HUES64 (cell line): ENCODE results near the gene NDUFA7.
A peak's percentile ranks its signal among the peaks of the same experiment; 100 is the strongest.
"Not testable (repeated sequence)": the region's sequence is repeated elsewhere in the genome, so short reads cannot be mapped to it uniquely, and the experiment has no call there.

Experiments used
- H3K27ac ChIP-seq: 2 replicates; pipeline ENCODE4 v1.7.0; 2013; ENCODE audit warnings: low read depth, low read length, inconsistent platforms
- H3K27me3 ChIP-seq: 2 replicates; pipeline ENCODE4 v1.6.1; 2013; ENCODE audit warnings: mild to moderate bottlenecking, low read length; ENCODE audit not compliant: insufficient read depth
- H3K36me3 ChIP-seq: 2 replicates; pipeline ENCODE4 v1.6.1; 2013; ENCODE audit warnings: mild to moderate bottlenecking, low read length; ENCODE audit not compliant: insufficient read depth
- H3K4me1 ChIP-seq: 2 replicates; pipeline ENCODE4 v1.6.1; 2013; ENCODE audit warnings: mild to moderate bottlenecking, low read length, moderate library complexity; ENCODE audit not compliant: insufficient read depth
- H3K4me3 ChIP-seq: 2 replicates; pipeline ENCODE4 v1.5.1; 2013; ENCODE audit warnings: mild to moderate bottlenecking, low read length, moderate library complexity
- H3K9ac ChIP-seq: 2 replicates; pipeline ENCODE4 v1.6.1; 2013; ENCODE audit warnings: mild to moderate bottlenecking, low read depth, low read length
- H3K9me3 ChIP-seq: 2 replicates; pipeline ENCODE4 v1.6.1; 2013; ENCODE audit warnings: low read depth, low read length; ENCODE audit not compliant: insufficient read depth
- WGBS: fragments of 150-250, 120-280 bp; methylation state at CpG from one replicate; pipeline ENCODE4 v1.1.7; 2013; ENCODE audit warnings: missing lambda C conversion rate; 5-methylcytosine and 5-hydroxymethylcytosine counted together

NDUFA7 gene

GRCh38 chr19:8357007-8357521 is 35.9 kb upstream of the NDUFA7 start:
- H3K4me1 ChIP-seq, result peaks cover 13% of the 10 kb centered on the region; the same call in 1 of the 2 replicates
- H3K9ac ChIP-seq, result no peak overlapping the region
- no peaks in the 10 kb centered on the region for H3K36me3 ChIP-seq
- H3K4me3 ChIP-seq, result no peak overlapping the region
- no peak overlapping the region for H3K27ac ChIP-seq
- WGBS, result 94% methylated on average over 4 of the region's 4 CpGs
- peaks cover 5% of the 10 kb centered on the region; the same call in 1 of the 2 replicates for H3K27me3 ChIP-seq
- H3K9me3 ChIP-seq, result no peaks in the 10 kb centered on the region

- no peaks in the 10 kb centered on the region for H3K9me3 ChIP-seq
- H3K4me3 ChIP-seq, result no peak overlapping the region
- no peaks in the 10 kb centered on the region for H3K36me3 ChIP-seq
- peaks cover 10% of the 10 kb centered on the region; the same call in 1 of the 2 replicates for H3K4me1 ChIP-seq
- no peak overlapping the region for H3K27ac ChIP-seq
- 86% methylated on average over 6 of the region's 6 CpGs for WGBS
- H3K9ac ChIP-seq, result no peak overlapping the region
- H3K27me3 ChIP-seq, result no peaks in the 10 kb centered on the region
Observed at GRCh38 chr19:8355631-8356402, 34.6 kb upstream of the NDUFA7 start.

- not testable (repeated sequence) for H3K27me3 ChIP-seq, H3K9me3 ChIP-seq, H3K9ac ChIP-seq, H3K27ac ChIP-seq, H3K36me3 ChIP-seq
- 52% methylated on average over 5 of the region's 5 CpGs for WGBS
- H3K4me3 ChIP-seq, result peak overlapping the region; percentile 40
- peaks cover 10% of the 10 kb centered on the region; the same call in 1 of the 2 replicates for H3K4me1 ChIP-seq
Observed at GRCh38 chr19:8352845-8353244, 31.7 kb upstream of the NDUFA7 start.

DNA sequence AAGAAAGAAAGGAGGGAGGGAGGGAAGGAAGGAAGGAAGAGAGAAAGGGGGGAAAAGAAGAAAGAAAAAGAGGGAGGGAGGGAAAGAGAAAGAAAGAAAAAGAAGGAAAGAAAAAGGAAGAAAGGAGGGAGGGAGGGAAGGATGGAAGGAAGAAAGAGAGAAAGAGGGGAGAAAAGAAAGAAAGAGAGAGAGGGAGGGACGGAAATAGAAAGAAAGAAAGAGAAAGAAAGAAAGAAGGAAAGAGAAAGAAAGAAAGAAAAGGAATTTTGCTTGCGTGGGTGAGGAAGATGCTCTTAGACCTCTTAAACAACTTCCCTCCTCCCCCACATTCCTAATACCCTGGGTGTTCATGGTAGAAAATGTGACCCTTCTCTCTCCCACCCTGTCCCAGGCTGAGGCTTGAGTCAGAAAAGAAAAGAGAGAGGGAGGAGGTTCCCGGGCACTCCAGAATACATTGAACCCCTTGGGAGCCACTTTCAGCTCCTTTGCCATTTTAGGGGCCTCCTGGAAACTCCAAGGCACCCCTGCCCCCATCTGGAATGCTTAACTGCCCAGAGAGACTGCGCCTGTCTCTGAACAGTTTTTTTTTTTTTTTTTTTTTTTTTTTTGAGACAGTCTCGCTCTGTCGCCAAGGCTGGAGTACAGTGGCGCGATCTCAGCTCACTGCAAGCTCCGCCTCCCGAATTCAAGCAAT is 31.1 kb upstream of the NDUFA7 start:
- peak overlapping the region; percentile 36; the same call in 1 of the 2 replicates for H3K9ac ChIP-seq
- H3K27me3 ChIP-seq, result no peaks in the 10 kb centered on the region
- no peaks in the 10 kb centered on the region for H3K9me3 ChIP-seq
- 26% methylated on average over 9 of the region's 10 CpGs for WGBS
- peaks cover 10% of the 10 kb centered on the region; the same call in 1 of the 2 replicates for H3K4me1 ChIP-seq
- H3K36me3 ChIP-seq, result no peaks in the 10 kb centered on the region
- H3K4me3 ChIP-seq, result peak overlapping the region; percentile 40
- H3K27ac ChIP-seq, result no peak overlapping the region; the same call in 1 of the 2 replicates

GRCh38 chr19:8349629-8350372 is 28.6 kb upstream of the NDUFA7 start:
- not testable (repeated sequence) for H3K9ac ChIP-seq, H3K36me3 ChIP-seq
- 92% methylated on average over 6 of the region's 8 CpGs for WGBS

GRCh38 chr19:8343483-8343844 is 22.3 kb upstream of the NDUFA7 start:
- Histone ChIP-seq H3K4me3 (0 out of 2 replicates have a peak overlapping the region, but pooled peaks have one; percentile 73), H3K9ac (no peak overlapping the region)

More at GRCh38 chr19:8349629-8350372, 28.6 kb upstream of the NDUFA7 start:
- not testable (repeated sequence) for H3K4me3 ChIP-seq, H3K27me3 ChIP-seq, H3K9me3 ChIP-seq, H3K27ac ChIP-seq
- H3K4me1 ChIP-seq, result peaks cover 10% of the 10 kb centered on the region; the same call in 1 of the 2 replicates

DNA sequence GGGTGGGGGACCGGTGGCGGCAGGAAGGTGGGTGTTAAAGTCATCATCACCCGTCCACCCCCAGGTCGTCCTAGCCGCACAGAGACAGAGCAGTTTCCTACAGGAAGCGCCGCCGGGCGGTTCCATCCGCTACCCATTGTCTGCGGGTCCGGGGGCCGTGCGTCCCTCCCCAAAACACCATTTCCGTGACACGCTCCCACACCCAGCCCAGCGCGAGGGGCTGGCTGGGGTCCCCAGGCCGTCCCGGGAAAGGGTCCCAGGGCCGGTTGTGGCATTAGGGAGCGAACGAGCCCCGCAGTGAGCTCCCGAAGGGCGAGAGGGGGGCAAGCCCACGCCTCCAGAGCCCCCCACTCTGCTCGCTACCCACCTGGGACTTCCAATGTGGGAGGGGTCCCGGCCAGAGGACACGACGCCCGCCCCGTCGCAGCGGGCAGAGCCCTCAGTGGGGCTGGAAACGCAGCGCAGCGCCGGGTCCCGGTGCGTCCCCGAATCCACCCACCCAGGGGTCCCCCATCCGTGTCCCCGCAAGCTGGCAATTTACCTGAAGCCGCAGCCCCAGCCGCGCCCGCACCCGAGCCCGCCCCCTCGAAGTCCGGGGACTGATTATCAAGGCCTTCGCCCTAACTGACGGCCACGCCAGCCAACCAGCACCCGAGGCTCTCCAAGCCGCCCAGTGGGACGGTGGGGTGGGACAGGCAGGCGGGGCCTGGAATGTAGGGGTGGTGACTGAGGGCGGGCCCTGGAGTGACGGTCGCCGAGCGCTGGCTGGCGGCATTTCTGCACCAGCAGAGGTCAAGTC is 21.7 kb upstream of the NDUFA7 start, which contains the start of gene KANK3:
TSS of gene KANK3 (minus strand) at position 579 of the 799 bp plus-strand sequence. CDS start 5,434 bp downstream, outside the sequence.
- H3K9ac ChIP-seq, result peak within 1 kb of the TSS; percentile 41; the same call in 1 of the 2 replicates
- WGBS, result 5% methylated on average over 63 of the region's 65 CpGs
- no peaks in the 10 kb centered on the region for H3K36me3 ChIP-seq
- H3K27ac ChIP-seq, result no peak within 1 kb of the TSS
- no peaks in the 10 kb centered on the region for H3K4me1 ChIP-seq
- peak within 1 kb of the TSS; percentile 73 for H3K4me3 ChIP-seq
- peaks cover 33% of the 10 kb centered on the region for H3K27me3 ChIP-seq
- H3K9me3 ChIP-seq, result no peaks in the 10 kb centered on the region

More at GRCh38 chr19:8343483-8343844, 22.3 kb upstream of the NDUFA7 start:
- H3K27ac ChIP-seq, result no peak overlapping the region
- H3K9me3 ChIP-seq, result no peaks in the 10 kb centered on the region
- WGBS, result 55% methylated on average over 11 of the region's 11 CpGs
- H3K4me1 ChIP-seq, result no peaks in the 10 kb centered on the region
- peaks cover 33% of the 10 kb centered on the region for H3K27me3 ChIP-seq
- H3K36me3 ChIP-seq, result no peaks in the 10 kb centered on the region

DNA sequence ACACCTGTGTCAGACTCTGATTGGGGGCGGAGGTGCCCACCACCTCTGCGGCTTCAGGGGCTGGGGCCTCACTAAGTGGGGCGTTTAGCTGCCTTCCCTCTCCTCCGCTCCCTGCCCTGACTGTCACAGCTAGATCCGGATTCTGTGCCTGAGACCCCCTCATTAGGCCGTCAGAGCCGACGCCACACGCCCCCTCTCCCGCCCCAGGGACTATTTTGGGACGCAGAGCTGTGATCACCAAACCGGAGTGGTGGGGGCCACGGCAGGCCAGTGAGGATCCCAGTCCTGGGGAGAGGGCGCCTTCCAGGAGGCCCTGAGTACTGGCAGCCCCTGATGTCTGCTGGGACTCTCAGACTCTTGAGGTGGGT is 21.1 kb upstream of the NDUFA7 start:
- H3K27ac ChIP-seq, result no peak overlapping the region
- no peaks in the 10 kb centered on the region for H3K9me3 ChIP-seq
- H3K36me3 ChIP-seq, result no peaks in the 10 kb centered on the region
- H3K4me1 ChIP-seq, result no peaks in the 10 kb centered on the region
- WGBS, result 47% methylated on average over 14 of the region's 14 CpGs
- H3K4me3 ChIP-seq, result peak overlapping the region; percentile 73; the same call in 1 of the 2 replicates
- peaks cover 36% of the 10 kb centered on the region for H3K27me3 ChIP-seq
- H3K9ac ChIP-seq, result no peak overlapping the region

- not testable (repeated sequence) for H3K4me1 ChIP-seq, H3K9ac ChIP-seq, H3K27ac ChIP-seq, H3K9me3 ChIP-seq, H3K4me3 ChIP-seq, H3K36me3 ChIP-seq
- 87% methylated on average over 4 of the region's 4 CpGs for WGBS
- H3K27me3 ChIP-seq, result peaks cover 40% of the 10 kb centered on the region
Observed at GRCh38 chr19:8341504-8341903, 20.3 kb upstream of the NDUFA7 start.

DNA sequence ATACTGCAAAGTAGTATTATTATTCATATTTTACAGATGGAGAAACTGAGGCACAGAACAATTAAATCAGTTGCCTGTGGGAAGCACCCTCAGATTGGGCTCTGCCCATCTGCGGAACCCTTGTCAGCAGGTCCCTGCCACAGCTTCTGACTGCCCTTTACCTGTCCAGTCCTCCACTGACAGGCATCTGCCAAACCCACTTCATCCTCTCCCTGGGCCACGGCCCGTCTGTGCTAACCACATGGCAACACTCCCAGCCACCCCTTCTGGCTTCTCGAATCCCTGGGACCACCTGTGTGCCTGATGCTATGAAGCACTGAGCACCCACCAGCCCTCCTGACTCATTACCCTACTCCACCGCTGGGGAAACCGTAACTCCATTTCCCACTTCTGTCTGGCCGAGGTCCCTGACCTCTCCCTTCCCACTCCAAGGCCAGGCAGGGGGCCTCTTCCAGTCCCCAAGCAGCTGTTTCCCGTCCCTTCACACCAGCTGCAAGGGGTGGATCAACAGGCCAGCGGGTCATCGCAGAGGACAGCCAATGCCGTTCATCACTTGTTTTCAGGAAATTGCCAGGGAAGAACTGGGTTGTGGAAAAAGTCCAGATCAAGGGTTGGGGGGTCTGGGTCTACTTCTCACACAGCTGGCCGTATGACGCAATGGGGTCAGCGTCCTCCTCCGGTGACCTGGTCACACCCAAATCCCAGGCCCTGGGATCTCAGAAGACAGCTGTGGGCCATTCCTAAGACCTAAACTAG is 19.3 kb upstream of the NDUFA7 start:
- Histone ChIP-seq H3K27ac (no peak overlapping the region), H3K9ac (no peak overlapping the region), H3K9me3 (no peaks in the 10 kb centered on the region), H3K27me3 (peaks cover 50% of the 10 kb centered on the region), H3K4me1 (no peaks in the 10 kb centered on the region), H3K4me3 (no peak overlapping the region), H3K36me3 (no peaks in the 10 kb centered on the region)
- 63% methylated on average over 15 of the region's 15 CpGs for WGBS
